ENCODE results near the gene ERAL1. TPM values are rescaled to one million over a fixed set of nuclear protein-coding genes. Genes with fewer than 3 reads are reported as not detected.
"Not testable (repeated sequence)": the region's sequence is repeated elsewhere in the genome, so short reads cannot be mapped to it uniquely, and the experiment has no call there.

The ERAL1 gene
- polyA plus RNA-seq, 1 donor from 2014 or later = 45.8 TPM

DNA sequence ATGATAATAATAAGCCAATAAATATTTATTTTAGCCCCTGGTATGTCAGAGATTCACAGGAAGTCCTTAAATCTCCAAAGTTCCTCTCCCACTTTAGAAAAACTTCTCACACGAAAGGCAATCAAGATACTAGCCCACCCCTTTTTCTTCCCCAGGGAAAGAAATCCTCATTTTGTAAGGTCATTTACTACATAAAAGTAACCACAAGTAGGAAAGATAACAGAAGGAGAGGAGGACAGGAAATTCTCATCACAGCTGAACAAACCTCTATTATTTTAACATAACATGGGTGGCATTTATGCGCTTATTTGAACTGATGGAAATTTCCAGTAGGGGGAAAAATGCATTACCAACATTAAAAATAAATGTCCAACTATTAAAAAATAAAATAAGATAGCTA, 15.6 kb upstream of the ERAL1 start:
- Mint-ChIP-seq H3K36me3 (no peaks in the 10 kb centered on the region), H3K4me1 (peaks cover 8 to 21% (median 18%) of the 10 kb centered on the region in 3 donors), H3K27ac (peak overlapping the region in 1 of 3 donors; percentile 37), H3K9me3 (no peaks in the 10 kb centered on the region), H3K27me3 (no peaks in the 10 kb centered on the region), H3K4me3 (peak overlapping the region in 1 of 4 donors; percentile 53)

DNA sequence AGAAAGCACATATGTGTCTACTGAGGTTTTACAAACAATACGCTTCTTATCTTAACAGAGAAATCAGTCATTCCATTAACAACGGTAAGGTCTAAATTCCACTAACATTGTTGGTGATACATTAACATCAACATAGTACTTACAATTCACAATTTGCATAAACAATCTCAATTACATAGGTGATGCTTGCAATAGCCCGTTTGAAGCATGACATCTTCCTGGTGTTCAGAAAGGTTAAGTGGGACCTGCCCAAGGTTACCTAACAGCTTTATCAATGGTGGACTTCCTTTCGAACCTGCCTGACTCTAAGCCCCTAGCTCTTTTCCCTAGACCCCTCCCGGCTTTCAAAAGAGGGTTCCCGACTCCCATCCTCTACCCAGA, 12.9 kb upstream of the ERAL1 start:
- peak overlapping the region; percentile 81 to 99 (median 98) for H3K4me3 Mint-ChIP-seq
- H3K4me1 Mint-ChIP-seq = peaks cover 6 to 20% (median 15%) of the 10 kb centered on the region in 3 donors
- H3K9me3 Mint-ChIP-seq = no peaks in the 10 kb centered on the region
- H3K27me3 Mint-ChIP-seq = no peaks in the 10 kb centered on the region
- no peaks in the 10 kb centered on the region for H3K36me3 Mint-ChIP-seq
- H3K27ac Mint-ChIP-seq = peak overlapping the region; percentile 59 to 97 (median 95)

DNA sequence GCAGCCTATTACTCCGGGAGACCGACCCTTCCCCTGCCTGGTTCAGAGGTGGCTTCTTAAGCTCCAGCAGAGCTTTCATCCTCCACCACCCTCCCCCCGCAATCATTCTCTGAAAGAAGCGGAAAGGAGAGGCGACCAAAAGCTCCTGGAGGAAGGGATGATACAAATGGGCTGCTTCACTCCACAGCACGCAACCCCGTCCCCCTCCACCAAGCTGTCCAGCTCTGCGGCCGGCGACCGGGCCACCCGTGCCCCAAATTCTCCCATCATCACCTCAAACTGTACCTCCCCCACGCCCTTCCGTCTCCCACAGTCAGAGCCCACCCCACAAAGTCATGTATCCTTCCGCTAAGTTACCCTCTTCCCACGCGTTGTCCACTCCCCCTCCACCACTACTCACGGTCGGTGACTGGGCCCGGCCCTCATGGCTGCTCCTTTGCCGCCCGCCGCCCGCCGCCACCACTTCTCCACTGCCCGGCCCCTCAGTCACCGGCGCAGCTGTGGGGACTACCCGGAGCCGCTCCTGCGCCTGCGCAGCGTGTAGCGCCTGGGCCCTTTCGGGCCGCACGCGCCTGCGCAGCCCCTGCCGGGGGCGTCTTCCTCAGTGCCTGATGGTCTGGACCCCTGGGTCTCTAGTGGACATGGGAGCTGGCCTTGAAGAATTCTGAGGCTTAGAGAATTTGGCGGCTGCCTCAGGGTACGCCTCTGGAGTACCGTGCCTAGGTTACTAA, 12.4 kb upstream of the ERAL1 start, which contains the start of gene FAM222B:
Gene FAM222B (minus strand): TSS at position 509 of the 731 bp plus-strand sequence. CDS start 76,123 bp downstream, outside the sequence.
- no peaks in the 10 kb centered on the region for H3K36me3 Mint-ChIP-seq
- H3K4me1 Mint-ChIP-seq = peaks cover 6 to 20% (median 15%) of the 10 kb centered on the region in 3 donors
- peak within 1 kb of the TSS; percentile 59 to 97 (median 95) for H3K27ac Mint-ChIP-seq
- H3K4me3 Mint-ChIP-seq = peak within 1 kb of the TSS; percentile 81 to 99 (median 98)
- H3K27me3 Mint-ChIP-seq = no peaks in the 10 kb centered on the region
- H3K9me3 Mint-ChIP-seq = no peaks in the 10 kb centered on the region

DNA sequence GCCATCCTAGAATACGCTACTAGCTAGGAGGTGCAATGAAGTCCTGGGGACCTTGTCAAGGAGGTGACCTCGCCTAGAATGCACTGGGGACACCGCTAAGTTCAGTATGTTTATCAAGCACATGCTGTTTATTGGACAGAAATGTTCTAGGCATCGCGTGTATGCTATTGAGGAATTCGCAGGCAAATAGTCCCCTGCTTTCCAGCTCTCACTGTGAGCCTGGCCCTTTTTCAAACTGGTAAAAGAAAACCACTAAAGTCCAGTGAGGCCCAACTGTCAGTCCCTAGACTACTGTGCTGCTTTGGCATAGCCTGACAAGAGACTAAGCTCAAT, 11.0 kb upstream of the ERAL1 start:
- Mint-ChIP-seq H3K27ac (no peak overlapping the region), H3K36me3 (no peaks in the 10 kb centered on the region), H3K27me3 (no peaks in the 10 kb centered on the region), H3K4me3 (peak overlapping the region in 3 of 4 donors; percentile 25 to 81 (median 81)), H3K4me1 (peaks cover 6 to 20% (median 15%) of the 10 kb centered on the region in 3 donors), H3K9me3 (no peaks in the 10 kb centered on the region)

DNA sequence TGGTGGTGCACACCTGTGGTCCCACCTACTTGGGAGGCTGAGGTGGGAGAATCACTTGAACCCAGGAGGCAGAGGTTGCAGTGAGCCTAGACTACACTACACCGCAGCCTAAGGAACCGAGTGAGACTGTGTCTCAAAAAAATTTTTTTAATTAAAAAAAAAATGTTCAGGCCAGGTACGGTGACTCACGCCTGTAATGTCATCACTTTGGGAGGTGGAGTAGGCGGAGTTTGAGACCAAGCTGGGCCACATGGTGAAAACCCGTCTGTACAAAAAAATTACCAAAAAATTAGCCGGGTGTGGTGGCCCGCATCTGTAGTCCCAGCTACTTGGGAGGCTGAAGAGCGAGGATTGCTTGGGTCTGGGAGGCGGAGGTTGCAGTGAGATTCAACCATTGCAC, 8.6 kb upstream of the ERAL1 start:
- H3K9me3 Mint-ChIP-seq = no peaks in the 10 kb centered on the region
- H3K4me3 Mint-ChIP-seq = no peak overlapping the region
- no peak overlapping the region for H3K27ac Mint-ChIP-seq
- H3K27me3 Mint-ChIP-seq = no peaks in the 10 kb centered on the region
- peaks cover 5 to 11% (median 9%) of the 10 kb centered on the region in 3 donors for H3K4me1 Mint-ChIP-seq
- no peaks in the 10 kb centered on the region for H3K36me3 Mint-ChIP-seq

DNA sequence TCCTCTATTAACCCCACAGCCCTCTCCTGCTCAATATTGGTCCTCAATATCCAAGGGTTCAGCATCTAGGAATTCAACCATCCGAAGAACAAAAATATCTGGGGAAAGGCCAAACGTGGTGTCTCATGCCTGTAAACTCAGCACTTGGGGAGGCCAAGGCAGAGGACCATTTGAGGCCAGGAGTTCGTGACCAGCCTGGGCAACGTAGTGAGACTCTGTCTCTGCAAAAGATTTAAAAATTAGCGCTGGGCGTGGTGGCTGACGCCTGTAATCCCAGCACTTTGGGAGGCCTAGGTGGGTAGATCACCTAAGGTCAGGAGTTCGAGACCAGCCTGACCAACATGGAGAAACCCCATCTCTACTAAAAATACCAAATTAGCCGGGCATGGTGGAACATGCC, 8.1 kb upstream of the ERAL1 start:
- not testable (repeated sequence) for H3K27ac Mint-ChIP-seq, H3K9me3 Mint-ChIP-seq, H3K4me1 Mint-ChIP-seq, H3K4me3 Mint-ChIP-seq, H3K36me3 Mint-ChIP-seq, H3K27me3 Mint-ChIP-seq

DNA sequence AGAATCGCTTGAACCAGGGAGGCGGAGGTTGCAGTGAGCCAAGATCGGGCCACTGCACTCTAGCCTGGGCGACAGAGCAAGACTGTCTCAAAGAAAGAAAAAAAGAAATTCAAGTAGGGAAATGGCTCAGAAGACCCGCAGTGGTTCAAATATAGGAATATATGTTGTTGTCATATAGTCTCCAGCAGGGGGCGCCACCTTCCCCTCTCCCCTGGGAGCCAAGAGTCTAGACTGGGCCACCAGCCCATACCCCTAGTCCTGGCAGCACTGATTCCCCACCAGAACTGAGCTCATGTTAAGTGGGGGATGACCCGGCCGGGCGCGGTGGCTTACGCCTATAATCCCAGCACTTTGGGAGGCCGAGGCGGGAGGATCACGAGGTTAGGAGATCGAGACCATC, 6.1 kb upstream of the ERAL1 start:
- H3K4me1 Mint-ChIP-seq, H3K36me3 Mint-ChIP-seq, H3K9me3 Mint-ChIP-seq, H3K27me3 Mint-ChIP-seq: not testable (repeated sequence)
- Mint-ChIP-seq H3K4me3 (peak overlapping the region in 1 of 4 donors; percentile 75), H3K27ac (peak overlapping the region in 2 of 3 donors; percentile 5 to 13)

DNA sequence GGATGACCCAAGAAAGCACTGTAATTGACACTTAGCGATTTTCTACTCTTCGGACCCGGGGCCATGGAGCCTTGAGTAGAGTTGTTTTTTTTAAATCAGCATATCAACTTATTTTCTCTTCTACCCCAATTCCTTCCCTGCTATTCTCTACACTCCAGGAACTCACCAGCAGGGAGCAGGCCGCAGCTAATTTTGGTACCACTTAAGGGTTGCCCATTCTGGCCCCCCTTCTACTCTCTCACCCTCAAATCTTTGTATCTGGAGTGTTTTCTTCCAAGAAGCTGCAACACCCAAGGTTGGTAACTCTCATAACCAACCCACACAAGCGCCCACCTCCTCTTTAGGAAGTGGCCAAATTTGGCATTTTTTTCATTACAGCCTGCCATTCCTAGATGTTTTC, 5.5 kb upstream of the ERAL1 start:
- Mint-ChIP-seq H3K27me3 (no peaks in the 10 kb centered on the region), H3K36me3 (no peaks in the 10 kb centered on the region), H3K27ac (peak overlapping the region in 1 of 3 donors; percentile 18), H3K4me3 (peak overlapping the region in 1 of 4 donors; percentile 75), H3K4me1 (peaks cover 0 to 5% (median 0%) of the 10 kb centered on the region in 3 donors), H3K9me3 (no peaks in the 10 kb centered on the region)

DNA sequence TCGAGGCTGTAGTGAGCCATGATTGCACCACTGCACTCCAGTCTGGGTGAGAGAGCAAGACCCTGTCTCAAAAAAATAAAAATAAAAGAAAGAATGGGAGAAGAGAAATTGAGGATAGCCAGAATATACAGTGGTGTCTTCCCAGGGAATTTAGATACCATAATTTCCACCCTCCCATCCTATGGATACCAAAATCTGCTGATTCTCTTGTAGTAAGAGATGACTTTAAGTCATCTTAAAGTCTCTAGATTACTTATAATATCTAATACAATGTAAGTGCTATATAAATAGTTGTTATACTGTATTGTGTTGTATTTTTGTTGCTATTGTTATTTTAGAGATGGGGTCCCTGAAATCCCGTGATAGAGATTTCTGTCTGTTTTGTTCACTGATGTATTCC, 1.5 kb upstream of the ERAL1 start:
- H3K36me3 Mint-ChIP-seq = no peaks in the 10 kb centered on the region

DNA sequence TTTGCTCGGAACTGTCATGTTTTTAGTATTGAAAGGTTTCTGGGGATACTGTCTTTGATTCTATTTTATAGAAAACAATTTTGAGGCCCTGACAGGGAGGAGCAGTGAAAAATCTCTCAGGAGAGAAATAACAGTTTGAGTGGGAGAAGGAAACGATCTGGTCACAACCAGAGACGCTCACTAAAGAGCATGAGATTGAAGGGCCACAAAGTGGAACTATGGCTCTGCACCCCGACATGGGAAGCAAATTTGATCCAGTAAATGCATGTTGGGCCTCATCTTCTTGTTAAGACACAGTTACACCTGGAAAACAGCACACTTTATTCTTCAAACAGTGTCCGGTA, 492 bp downstream of the ERAL1 start:
- peak overlapping the region; percentile 23 to 94 (median 89) for H3K27ac Mint-ChIP-seq
- no peaks in the 10 kb centered on the region for H3K36me3 Mint-ChIP-seq
- H3K4me1 Mint-ChIP-seq = peaks cover 4 to 9% (median 9%) of the 10 kb centered on the region in 3 donors
- no peaks in the 10 kb centered on the region for H3K9me3 Mint-ChIP-seq
- H3K4me3 Mint-ChIP-seq = peak overlapping the region; percentile 86 to 99 (median 96)
- no peaks in the 10 kb centered on the region for H3K27me3 Mint-ChIP-seq

More for the DNA sequence above, 1.5 kb upstream of the ERAL1 start:
- Mint-ChIP-seq H3K27me3 (no peaks in the 10 kb centered on the region), H3K4me1 (peaks cover 4 to 14% (median 9%) of the 10 kb centered on the region in 3 donors), H3K4me3 (peak overlapping the region; percentile 39 to 79 (median 46)), H3K9me3 (no peaks in the 10 kb centered on the region), H3K27ac (no peak overlapping the region)

DNA sequence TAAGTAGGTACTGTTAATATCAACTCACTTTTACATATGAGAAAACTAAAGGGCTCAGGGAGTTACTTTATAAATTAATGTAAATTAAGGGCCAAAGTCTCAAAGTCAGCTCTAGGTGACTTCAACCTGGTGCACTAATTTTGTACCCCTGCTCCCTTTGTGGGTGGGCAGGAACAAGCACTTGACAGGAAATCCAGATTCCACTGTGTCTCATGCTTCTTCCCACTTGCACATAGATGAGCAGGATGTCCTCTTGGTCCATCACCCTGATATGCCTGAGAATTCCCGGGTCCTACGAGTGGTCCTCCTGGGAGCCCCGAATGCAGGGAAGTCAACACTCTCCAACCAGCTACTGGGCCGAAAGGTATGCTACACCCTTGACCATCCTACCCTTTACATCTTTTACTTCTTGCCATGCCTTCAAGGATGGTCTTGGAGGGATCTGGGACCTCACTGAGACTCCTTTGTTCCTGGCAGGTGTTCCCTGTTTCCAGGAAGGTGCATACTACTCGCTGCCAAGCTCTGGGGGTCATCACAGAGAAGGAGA, 1.3 kb downstream of the ERAL1 start:
- Mint-ChIP-seq H3K27ac (peak overlapping the region in 1 of 3 donors; percentile 23), H3K4me1 (peaks cover 4 to 9% (median 9%) of the 10 kb centered on the region in 3 donors)

DNA sequence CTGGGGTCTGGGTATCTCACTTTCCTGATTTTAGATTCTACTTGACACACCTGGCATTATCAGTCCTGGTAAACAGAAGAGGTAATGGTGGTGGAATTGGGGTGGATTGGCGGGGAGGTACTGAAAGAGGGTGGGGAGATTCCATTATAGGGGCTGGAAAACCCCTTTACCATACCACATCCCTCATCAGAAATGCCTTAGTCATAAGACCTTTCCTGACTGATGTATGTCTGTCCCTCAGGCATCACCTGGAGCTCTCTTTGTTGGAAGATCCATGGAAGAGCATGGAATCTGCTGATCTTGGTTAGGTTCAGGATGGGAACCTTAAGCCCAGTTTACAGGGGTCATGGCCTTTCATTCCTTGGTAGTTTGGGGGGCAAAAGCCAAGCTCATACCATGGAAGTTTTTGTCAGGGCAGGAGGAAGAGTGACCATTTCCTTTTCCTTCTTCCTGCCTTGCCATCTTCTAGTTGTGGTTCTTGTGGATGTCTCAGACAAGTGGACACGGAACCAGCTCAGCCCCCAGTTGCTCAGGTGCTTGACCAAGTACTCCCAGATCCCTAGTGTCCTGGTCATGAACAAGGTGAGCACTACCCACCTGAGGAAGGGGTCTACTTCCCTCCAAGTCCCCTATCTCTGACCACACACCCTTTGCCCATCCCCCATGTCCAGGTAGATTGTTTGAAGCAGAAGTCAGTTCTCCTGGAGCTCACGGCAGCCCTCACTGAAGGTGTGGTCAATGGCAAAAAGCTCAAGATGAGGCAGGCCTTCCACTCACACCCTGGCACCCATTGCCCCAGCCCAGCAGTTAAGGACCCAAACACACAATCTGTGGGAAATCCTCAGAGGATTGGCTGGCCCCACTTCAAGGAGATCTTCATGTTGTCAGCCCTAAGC, 3.3 kb downstream of the ERAL1 start:
- Mint-ChIP-seq H3K36me3 (no peaks in the 10 kb centered on the region), H3K9me3 (no peaks in the 10 kb centered on the region), H3K4me1 (peaks cover 4 to 13% (median 9%) of the 10 kb centered on the region in 3 donors), H3K27me3 (no peaks in the 10 kb centered on the region), H3K4me3 (peak overlapping the region in 1 of 4 donors; percentile 78), H3K27ac (no peak overlapping the region)

More for the DNA sequence above, 1.3 kb downstream of the ERAL1 start:
- no peaks in the 10 kb centered on the region for H3K9me3 Mint-ChIP-seq
- no peaks in the 10 kb centered on the region for H3K27me3 Mint-ChIP-seq
- peak overlapping the region; percentile 30 to 99 (median 92) for H3K4me3 Mint-ChIP-seq
- H3K36me3 Mint-ChIP-seq = no peaks in the 10 kb centered on the region

DNA sequence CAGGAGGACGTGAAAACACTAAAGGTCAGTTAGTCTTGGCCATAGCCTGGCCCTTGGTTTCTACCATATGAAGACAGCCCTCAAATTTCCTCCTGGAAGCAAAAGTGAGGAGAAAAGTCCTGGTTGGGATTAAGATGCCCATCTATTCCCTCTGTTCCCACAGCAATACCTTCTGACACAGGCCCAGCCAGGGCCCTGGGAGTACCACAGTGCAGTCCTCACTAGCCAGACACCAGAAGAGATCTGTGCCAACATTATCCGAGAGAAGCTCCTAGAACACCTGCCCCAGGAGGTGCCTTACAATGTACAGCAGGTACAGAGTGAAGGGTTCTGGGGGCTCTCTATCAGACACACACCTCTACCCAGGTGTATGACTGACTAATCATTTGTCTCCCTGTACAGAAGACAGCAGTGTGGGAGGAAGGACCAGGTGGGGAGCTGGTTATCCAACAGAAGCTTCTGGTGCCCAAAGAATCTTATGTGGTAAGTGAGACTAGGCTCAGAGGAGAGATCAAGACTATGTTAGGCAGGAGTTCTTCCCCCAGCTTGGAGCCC, 4.1 kb downstream of the ERAL1 start:
- no peak overlapping the region for H3K27ac Mint-ChIP-seq
- H3K4me1 Mint-ChIP-seq = peaks cover 4 to 13% (median 9%) of the 10 kb centered on the region in 3 donors
- no peaks in the 10 kb centered on the region for H3K27me3 Mint-ChIP-seq
- peak overlapping the region in 1 of 4 donors; percentile 78 for H3K4me3 Mint-ChIP-seq
- H3K9me3 Mint-ChIP-seq = no peaks in the 10 kb centered on the region
- H3K36me3 Mint-ChIP-seq = no peaks in the 10 kb centered on the region

DNA sequence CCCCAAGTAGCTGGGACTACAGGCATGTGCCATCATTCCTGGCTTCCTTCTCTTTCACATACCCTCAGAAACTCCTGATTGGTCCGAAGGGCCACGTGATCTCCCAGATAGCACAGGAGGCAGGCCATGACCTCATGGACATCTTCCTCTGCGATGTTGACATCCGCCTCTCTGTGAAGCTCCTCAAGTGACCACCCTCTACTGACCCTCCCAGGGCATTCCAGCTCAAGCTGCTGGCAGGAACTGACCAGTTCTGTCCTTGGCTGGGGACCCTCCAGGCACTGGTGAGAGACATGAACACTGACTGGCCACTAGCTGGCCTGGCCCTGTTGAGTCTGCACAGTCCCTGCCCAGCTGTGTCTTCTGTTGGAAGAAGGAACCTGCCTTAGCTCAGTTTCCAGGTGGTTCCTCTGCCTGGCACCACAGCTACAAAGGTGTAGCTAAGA, 5.6 kb downstream of the ERAL1 start:
- H3K27ac Mint-ChIP-seq = no peak overlapping the region
- peaks cover 0 to 7% (median 2%) of the 10 kb centered on the region in 3 donors for H3K4me1 Mint-ChIP-seq
- no peak overlapping the region for H3K4me3 Mint-ChIP-seq
- H3K36me3 Mint-ChIP-seq = no peaks in the 10 kb centered on the region
- no peaks in the 10 kb centered on the region for H3K27me3 Mint-ChIP-seq
- no peaks in the 10 kb centered on the region for H3K9me3 Mint-ChIP-seq

All from IgD-negative memory B cell (primary cell).